ENCODE data around the gene MARCHF6.

Gene MARCHF6

DNA sequence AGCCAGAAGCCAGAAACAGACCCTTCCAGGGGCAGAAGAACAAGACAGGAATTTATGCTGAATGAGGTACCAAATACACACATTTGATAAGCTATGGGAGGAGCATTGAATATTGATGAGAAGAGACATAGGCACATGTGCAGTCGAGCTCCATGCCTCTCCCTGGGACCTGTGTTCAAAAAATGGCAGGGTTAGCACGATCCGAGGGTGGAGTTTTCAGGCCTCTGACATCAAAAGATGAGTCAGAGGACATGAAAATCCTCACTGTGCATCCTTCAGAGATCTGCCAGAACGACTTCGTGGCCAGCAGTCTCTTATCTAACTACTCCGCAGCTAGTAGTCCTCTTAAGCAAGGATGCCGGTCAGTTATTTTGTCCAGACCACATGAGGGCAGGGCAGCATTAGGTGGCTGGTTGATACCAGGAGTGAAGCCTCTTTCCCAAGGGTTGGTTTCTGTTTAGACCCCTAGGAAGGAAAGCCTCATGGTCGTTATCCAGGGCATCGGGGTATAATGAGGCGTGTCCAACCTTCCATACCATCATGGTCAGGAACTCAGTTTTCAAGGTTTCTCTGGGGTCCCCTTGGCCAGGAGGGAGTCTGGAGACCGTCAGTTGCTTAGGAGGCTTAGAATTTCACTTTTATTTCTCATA lies 34.2 kb upstream of the MARCHF6 start:
- DNase-seq (ENCODE audit: low spot score), result no peak
- TF ChIP-seq, protein P1, sequence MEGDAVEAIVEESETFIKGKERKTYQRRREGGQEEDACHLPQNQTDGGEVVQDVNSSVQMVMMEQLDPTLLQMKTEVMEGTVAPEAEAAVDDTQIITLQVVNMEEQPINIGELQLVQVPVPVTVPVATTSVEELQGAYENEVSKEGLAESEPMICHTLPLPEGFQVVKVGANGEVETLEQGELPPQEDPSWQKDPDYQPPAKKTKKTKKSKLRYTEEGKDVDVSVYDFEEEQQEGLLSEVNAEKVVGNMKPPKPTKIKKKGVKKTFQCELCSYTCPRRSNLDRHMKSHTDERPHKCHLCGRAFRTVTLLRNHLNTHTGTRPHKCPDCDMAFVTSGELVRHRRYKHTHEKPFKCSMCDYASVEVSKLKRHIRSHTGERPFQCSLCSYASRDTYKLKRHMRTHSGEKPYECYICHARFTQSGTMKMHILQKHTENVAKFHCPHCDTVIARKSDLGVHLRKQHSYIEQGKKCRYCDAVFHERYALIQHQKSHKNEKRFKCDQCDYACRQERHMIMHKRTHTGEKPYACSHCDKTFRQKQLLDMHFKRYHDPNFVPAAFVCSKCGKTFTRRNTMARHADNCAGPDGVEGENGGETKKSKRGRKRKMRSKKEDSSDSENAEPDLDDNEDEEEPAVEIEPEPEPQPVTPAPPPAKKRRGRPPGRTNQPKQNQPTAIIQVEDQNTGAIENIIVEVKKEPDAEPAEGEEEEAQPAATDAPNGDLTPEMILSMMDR (IDR thresholded peaks at IDR 0.05; ENCODE audit: extremely low read depth, missing control alignments), result no peak

DNA sequence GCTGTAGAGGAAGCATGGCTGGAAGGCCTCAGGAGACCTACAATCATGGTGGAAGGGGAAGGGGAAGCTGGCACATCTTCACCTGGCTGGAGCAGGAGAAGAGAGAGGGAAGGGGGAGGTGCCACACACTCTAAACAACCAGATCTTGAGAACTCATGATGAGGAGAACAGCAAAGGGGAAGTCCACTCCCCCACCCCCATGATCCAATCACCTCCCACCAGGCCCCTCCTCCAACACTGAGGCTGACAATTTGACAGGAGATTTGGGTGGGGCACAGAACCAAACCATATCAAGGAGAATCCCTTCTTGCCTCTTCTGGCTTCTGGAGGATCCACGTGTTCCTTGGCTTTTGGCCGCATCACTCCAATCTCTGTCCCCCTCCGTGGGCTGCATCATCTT lies 32.7 kb upstream of the MARCHF6 start:
- DNase-seq (ENCODE audit: low spot score), result no peak
- TF ChIP-seq, protein P1 (IDR thresholded peaks at IDR 0.05; ENCODE audit: extremely low read depth, missing control alignments), result no peak

DNA sequence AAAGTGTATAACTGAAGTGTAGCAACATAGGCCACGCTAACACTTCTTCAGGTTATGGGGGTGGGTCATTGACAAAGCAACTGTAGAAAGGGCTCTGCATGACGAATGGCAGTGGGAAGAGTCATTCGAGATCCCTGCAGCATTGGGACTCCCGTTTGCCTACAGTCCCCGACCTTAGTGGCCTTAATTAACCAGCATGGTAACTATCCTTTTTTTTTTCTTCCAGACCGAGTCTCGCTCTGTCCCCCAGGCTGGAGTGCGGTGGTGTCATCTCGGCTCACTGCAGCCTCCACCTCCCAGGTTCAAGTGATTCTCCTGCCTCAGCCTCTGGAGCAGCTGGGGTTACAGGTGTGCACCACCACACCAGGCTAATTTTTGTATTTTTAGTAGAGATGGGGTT lies 31.6 kb upstream of the MARCHF6 start:
- no peak for DNase-seq (ENCODE audit: low spot score)
- TF ChIP-seq, protein P1 (IDR thresholded peaks at IDR 0.05; ENCODE audit: extremely low read depth, missing control alignments), result no peak

DNA sequence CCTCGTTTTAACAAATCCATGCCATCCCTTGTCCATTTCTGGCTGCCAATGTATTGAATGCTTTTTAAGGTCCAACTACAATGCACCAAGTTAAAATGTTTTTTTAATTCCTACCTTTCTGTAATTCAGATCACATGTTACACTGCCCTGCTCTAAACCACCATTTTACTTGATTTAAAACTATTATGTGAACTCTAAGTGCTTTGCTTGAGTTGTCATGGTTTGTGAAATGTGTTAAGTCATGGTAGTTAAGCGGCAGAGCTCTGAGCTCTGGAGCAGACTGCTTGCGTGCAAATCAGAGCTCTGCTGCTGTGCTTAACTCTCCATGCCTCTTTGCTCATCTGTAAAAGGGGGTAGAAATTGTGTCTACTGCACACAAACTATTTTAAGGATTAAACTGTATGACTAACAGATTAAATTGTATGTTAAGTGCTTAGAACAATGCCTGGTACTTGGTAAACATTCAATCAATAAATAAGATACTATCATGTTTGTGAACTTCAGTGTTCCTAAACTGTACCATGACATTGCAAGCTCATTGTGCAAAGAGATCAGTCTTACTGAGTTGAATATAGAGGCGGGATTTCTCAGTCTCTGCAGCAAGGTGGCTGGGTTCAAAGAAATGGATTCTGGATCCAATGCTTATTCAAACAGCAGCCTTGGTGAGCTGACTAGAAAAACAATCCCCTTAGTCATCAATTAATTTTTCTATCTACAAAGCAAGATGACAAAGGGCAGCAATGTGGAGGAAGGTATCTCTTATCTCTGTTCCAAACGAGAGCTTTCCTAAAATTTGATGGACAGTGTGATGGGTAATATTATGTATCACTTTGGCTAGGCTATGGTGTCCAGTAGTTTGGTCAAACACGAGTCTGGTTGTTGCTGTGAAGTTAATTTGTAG lies 29.7 kb upstream of the MARCHF6 start:
- no peak for DNase-seq (ENCODE audit: low spot score)
- TF ChIP-seq, protein P1 (IDR thresholded peaks at IDR 0.05; ENCODE audit: extremely low read depth, missing control alignments), result no peak

DNA sequence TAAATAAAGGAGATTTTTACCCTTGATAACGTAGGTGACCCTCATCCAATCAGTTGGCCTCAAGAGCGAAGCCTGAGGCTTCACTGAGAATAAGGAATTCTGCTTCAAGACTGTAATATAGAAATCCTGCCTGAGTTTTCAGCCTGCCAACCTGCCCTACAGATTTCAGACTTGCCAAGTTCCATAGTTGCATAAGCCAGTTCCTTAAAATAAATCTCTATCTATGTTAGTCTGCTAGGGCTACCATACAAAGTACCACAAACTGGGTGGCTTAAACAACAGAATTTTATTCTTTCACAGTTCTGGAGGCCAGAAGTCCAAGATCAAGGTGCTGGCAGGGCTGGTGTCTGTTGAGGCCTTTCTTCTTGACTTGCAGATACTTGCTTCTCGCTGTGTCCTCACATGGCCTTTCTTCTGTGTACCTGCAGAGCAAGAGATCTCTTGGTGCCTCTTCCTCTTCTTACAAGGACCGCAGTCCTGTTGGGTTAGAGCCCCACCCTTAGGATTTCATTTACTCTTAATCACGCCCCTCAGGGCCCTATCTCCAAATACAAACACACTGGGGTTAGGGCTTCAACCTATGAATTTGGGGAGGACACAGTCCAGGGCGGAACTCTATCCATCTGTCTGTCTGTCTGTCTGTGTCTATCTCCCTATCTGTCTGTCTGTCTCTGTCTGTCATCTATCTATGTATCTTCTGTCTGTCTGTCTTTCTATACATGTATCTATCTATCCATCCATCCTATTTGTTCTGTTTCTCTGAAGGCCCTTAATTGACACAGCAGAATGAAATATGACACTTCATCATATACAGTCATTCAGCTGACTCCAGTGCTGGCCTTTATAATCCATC lies 28.8 kb upstream of the MARCHF6 start:
- no peak for DNase-seq (ENCODE audit: low spot score)
- TF ChIP-seq, protein P1 (IDR thresholded peaks at IDR 0.05; ENCODE audit: extremely low read depth, missing control alignments), result no peak

DNA sequence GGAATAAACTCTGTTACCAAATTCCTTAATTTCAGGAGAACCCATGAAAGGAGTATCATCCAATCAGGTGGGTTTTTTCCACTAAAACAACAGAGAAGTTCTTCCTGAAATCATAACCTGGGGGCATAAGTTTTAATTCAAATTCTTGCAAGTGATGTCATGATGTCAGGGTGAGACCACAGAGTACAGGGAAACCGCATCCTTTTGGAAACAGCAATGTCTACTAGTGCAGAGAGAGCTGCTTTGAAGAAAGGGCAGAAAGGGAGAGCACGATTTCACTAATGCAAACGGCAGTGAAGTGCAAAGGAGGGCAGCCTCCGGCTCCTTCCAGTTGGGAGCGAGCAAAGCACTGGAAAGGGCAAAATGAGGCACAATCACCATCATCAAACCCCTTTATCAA lies 25.2 kb upstream of the MARCHF6 start:
- TF ChIP-seq, protein P1 (IDR thresholded peaks at IDR 0.05; ENCODE audit: extremely low read depth, missing control alignments), result no peak
- DNase-seq (ENCODE audit: low spot score), result no peak

Data from GM20000 (cell line).